GM19351 (cell line): ENCODE data around the gene FARP2.
"Not testable (repeated sequence)": the region's sequence is repeated elsewhere in the genome, so short reads cannot be mapped to it uniquely, and the experiment has no call there.

ENCODE experiments used
- ATAC-seq: cut with Tn5 transposase; IDR thresholded peaks from one replicate; pipeline ENCODE4 v1.9.1; 2021; ENCODE audit warnings: mild to moderate bottlenecking, moderate library complexity; ENCODE audit not compliant: unreplicated experiment

Gene FARP2

DNA sequence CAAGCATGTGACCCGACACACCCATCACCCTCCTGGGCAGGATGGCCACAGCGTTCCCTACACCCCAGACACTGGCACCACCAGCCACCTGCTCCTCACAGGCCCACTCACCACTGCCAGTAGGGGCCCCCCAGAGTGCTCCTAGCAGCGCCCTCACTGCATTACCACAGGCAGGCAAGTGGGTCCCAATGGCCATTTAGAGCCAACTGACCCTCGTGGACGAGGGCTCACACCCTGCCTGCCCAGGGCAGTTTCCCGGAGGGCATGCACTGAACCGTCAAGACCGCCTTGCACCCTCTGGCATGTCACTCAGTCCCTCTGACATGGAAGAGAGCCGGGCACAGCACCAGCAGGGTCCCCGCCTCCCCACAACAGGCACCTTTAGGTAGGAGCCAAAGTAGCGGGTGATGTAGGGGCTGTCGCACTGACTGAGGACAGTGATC lies 145.0 kb downstream of the FARP2 start:
- no peak for ATAC-seq

DNA sequence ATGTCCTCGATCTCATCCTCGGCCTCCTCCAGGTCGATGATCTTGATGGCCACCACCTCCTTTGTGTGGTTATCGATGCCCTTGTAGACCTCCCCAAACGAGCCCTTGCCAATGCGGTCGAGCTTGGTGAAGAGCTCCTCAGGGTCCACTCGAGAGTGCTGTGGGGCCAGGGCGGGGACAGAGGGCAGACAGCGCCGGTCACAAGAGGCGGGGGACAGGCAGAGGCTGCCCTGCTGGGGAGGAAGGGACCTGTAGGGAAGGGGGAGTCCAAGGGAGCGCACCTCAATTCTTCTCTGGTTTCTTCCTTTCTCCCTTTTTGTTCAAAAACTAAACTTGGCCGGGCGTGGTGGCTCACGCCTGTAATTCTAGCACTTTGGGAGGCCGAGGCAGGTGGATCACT lies 145.5 kb downstream of the FARP2 start:
- ATAC-seq = no peak

DNA sequence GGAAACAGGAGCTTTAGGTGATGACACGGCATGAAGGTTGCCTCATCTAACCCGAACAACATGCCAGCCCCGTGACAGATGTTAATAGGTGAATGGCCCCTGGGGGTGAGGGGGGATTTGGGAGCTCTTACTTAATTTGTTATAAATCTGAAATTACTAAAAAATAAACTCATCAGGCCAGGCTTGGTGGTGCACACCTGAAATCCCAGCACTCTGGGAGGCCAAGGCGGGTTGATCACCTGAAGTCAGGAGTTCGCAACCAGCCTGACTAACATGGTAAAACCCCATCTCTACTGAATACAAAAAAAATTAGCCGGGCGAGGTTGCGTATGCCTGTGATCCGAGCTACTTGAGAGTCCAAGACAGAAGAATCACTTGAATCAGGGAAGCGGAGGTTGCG lies 146.2 kb downstream of the FARP2 start:
- no peak for ATAC-seq

DNA sequence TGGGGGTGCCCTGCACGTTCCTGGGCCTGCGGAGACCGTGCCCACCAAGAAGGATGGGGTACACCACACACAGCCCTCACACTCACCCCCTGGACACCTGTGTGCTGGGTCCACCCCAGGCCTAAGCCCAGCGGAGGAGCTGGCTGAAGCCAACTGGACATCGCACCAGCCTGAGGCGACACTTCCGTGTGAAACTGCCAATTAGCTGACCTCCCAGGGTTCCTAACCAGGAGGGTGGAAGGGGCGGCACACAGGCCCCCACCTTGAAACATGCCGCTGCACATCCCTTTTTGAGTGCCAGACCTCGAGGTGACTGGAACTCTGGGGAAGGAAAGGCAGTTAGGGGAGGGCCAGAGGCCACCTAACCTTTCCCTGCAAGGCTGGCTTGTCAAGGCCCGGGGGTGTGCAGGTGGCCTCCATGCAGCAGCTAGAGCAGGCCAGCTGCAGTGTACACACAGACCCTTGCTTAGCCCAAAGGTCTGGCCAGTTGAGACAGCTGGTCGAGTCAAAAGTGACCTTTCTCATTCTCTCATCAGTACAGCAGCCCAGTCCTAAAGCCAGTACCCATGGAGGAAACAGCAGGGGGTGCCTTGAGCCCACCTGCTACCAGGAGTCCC lies 147.8 kb downstream of the FARP2 start:
- no peak for ATAC-seq

DNA sequence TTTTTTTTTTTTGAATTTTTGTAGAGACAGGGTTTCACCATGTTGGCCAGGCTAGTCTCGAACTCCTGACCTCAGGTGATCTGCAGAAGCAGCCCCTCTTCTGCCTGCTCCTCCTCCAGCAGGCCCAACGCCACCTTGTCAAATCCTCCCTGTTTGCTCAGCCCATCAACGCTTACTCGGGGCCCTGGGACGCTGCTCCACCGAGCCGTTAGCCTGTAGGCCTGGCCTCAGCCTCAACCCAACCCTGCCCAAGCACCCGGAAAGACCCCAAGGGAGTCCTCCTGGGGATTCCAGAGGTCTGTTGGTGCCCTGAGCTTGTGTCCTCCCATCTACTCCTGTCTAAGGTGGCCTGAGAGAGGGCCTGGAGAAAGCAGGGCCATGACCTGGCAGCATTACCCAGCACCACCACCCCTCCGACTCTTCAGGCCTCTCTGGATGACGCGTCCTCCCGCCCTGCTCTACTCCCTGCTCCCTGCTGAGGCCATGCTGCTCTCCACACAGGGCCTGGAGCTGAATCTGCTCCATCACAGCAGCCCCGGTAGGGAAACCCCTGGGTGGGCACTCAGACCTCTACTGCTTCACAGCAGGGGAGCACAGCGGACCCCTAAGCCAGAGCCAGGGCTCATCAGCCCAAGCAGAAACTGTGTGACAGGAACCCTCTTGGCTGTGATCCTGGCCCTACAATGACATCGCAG lies 149.1 kb downstream of the FARP2 start:
- no peak for ATAC-seq

GRCh38 chr2:241505781-241506201 lies 149.7 kb downstream of the FARP2 start:
- no peak for ATAC-seq

DNA sequence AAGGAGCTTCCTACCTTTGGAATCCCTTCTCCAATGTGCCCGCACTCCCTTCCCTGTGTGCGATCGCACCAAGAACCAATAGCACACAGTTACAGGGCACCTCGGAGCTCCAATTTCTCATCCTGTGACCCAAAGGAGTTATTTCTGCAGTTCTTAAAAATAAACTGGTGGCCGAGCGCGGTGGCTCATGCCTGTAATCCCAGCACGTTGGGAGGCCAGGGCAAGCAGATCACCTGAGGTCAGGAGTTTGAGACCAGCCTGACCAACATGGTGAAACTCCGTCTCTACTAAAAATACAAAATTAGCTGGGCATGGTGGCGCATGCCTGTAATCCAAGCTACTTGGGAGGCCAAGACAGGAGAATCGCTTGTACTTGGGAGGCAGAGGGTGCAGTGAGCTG lies 150.2 kb downstream of the FARP2 start:
- not testable (repeated sequence) for ATAC-seq

DNA sequence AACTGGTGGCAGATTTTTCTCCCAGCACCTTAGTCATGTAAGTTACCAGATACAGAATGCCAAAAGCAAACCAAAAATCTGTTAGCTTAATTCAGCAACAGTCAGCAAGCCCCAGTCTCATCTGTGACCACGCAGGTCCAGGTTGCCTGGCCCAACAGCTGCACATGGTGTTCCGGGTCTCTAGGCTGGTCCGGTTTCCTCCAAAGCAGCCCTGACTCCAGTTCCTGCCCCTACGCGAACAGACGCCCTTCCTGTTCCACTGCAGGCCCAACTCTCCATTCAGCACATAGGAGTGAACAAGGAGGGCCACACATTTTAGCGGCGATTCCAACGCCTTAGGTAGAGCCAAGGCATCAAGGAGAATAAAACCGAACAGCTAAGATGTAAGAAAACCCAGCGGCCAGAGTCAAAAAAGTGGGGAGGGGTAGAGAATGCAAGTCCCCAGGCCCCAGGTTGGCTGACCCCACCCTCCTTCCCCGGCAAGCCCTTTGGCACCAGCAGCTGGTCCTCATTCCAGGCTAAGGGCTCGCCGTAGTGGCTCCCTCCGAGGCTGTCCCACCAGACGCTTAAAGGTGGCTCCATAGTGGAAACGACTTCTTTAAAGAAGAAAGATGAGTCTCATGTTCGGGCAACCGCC lies 150.8 kb downstream of the FARP2 start:
- no peak for ATAC-seq

DNA sequence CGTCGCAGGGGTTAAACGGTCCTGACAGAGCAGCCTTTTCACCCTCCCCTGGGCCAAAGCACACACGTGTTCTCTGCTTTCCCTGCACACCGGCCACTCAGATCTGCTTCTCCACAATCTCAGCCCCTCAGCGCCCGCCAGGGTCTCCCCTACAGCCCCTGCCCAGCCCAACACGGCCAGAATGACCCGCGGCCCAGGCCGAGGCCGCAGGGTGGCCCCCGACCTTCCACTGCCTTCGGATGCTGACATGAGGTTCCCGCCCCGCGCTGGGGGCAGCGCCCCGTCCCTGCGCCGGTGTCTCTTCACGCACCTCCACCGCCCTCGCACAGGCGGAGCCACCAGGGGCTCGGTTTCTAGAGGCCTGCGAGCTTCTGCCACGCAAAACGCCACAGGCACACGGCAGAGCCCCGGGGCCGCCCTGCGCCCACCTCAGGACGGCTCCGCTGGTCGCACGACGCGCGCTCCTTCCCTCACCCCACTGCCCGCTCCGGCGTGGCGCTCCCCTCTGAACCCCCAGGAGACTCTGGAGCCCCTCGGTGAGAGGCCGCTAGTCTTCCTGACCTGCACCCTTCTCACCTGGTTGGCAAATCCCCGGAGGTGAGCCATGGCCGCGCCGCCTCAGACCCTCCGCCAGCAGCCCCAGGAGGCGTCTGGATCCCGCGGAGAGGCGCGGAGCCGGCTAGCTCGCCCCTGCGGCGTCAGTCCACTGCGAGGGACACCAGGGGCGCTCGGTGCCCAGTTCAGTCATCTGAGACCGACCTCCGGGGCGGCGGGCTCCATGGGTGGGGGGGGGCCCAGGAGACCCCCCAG lies 151.6 kb downstream of the FARP2 start:
- ATAC-seq = peak; percentile 28

DNA sequence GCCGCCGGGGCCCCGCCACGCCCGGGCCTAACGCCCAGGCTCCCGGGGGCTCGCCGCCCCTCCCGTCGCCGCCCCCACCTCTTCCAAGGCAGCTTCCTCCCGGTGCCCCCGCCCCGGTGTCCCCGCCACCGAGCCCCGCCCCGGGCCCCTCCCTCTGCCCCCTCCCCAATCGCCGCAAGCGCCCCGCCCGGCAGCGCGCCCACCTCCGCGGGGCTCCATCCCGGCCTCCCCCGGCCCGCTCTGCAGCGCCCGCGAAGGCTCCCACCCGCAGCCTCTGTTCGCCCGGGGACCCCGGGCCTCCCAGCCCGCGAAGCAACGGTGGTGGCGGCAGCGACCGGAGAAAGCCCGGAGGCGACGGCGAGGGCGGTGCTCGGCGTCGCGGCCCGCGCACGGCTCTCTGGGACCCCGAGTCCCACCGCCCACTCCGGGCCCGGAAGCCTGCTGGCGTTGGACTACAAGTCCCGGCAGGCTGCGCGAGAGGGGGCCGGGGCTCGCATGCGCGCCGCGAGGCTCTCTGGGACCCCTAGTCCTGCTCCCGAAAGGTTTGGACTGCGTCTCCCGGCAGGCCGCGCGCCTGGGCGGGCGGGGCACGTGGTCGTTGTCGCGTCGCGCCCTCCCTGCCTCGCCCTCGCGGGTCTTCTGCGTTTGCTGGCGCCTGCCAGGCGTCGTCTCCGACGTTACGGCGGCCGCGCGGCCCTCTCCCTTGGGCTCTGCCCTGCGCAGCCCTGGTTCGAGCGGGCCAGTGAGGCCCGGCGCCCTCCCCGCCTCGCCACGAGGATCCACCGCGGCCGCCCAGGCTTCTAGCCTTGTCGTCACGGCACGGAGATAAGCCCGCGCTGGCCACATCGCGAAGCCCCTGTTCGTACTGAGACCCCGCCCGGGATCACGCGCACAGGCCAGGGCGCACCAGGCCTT lies 152.4 kb downstream of the FARP2 start, which contains the start of gene STK25:
TSS of gene STK25 (minus strand) at position 345 of the 915 bp plus-strand sequence. CDS start 549 bp downstream, outside the sequence.
- ATAC-seq = peak; percentile 93

DNA sequence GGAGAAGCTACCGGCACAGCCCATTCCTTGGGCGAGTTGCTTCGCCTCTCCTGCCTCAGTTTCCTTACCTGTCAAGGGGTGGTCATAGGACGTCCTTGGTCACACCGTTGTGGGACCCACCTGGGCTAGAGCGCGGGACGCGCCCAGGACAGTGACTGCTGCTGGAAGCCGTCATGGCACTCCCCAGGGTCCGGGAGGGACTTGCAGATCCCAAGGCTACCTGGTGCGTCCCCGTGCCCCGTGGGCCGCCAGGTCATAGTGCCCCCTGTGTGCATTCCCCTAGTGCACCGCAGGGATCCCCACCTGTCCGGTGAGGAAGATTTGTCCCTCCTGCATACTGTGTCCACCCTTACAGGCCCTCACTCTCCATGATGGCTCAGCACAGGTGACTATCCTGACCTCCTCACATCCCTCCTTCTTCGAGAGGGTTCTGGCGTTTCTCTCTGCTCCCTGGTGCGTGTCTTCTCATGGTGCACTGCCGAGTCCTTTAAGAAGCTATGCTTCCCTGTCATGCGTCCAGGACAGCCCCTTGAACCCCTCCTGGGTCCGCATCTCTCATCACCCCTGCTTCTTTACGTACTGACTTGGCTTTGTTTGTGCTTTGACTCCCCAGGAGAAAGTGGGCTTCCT lies 153.2 kb downstream of the FARP2 start:
- ATAC-seq = no peak

- no peak for ATAC-seq
These were observed 155.1 kb downstream of the FARP2 start for GRCh38 chr2:241511091-241511741.

DNA sequence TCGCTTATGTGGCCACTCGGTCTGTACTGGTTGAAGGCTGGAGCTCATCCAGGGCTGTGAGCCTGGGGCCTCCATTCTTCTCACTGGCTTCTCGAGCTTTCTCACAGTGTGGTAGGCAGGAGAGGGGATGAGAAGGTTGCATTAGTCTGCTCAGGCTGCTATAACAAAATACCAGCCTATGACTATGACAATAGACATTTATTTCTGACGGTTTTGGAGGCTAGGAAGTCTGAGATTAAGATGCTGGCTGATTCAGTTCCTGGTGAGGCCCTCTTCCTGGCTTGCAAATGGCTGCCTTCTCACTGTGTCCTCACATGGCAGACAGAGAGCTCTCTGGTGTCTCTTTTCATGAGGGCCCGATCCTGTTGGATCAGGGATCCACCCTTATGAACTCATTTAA lies 158.5 kb downstream of the FARP2 start:
- no peak for ATAC-seq

DNA sequence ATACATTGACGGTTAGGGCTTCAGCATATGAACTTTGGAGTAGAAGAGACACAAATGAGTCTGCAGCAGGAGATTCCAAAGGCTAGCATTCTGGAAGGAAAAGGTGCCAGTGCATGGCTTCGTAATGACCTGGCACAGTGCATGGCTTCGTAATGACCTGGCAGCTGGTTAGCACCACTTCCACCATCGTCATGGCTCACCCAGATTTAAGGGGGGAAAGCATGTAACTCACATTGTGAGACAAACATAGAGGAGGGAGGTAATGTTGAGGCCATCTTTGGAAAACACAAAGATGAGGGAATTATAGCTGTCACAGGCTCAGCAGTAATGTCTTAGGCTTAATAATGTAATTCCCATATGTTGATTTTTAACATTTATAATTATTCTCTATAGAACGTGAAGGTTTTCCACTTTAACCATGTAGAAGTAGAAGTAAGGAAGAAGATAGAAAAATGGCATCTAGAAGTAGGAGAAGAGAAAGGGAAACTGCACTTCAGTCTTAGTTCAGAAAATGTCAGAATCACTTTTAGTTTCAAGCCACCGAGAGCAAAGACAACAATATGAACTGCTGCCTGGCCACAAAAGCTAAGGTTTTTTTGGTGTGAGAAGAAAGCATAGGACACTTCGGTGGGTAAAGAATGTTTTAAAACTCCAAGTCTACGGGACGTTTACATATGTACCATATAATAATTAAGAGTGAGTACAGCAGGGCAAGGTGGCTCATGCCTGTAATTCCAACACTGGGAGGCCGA lies 159.1 kb downstream of the FARP2 start:
- peak; percentile 45 for ATAC-seq

GRCh38 chr2:241516520-241516965 lies 160.5 kb downstream of the FARP2 start:
- no peak for ATAC-seq

GRCh38 chr2:241517297-241517696 lies 161.2 kb downstream of the FARP2 start:
- ATAC-seq = no peak

GRCh38 chr2:241519669-241520068 lies 163.6 kb downstream of the FARP2 start:
- no peak for ATAC-seq

- no peak for ATAC-seq
These were observed 166.4 kb downstream of the FARP2 start for GRCh38 chr2:241522477-241522876.
